GM18870 (cell line): ENCODE data around the gene GMPR2.

ENCODE experiments used
- ATAC-seq: cut with Tn5 transposase; IDR thresholded peaks from one replicate; pipeline ENCODE4 v1.9.1; 2021; ENCODE audit warnings: moderate library complexity; ENCODE audit not compliant: unreplicated experiment

The GMPR2 gene

GRCh38 chr14:24249230-24250021 is 16.7 kb downstream of the GMPR2 start:
- no peak for ATAC-seq

GRCh38 chr14:24250354-24250753 is 17.6 kb downstream of the GMPR2 start:
- ATAC-seq = no peak

- no peak for ATAC-seq
Observed at GRCh38 chr14:24251880-24252288, 19.2 kb downstream of the GMPR2 start.

- ATAC-seq = no peak
Observed at GRCh38 chr14:24252289-24253124, 19.8 kb downstream of the GMPR2 start.

- no peak for ATAC-seq
Observed at GRCh38 chr14:24253936-24254335, 21.2 kb downstream of the GMPR2 start.

GRCh38 chr14:24254630-24255392 is 22.1 kb downstream of the GMPR2 start:
- ATAC-seq = no peak

- ATAC-seq = no peak
Observed at GRCh38 chr14:24255438-24255837, 22.7 kb downstream of the GMPR2 start.

GRCh38 chr14:24255931-24256711 is 23.4 kb downstream of the GMPR2 start:
- ATAC-seq = no peak

GRCh38 chr14:24256960-24257359 is 24.2 kb downstream of the GMPR2 start:
- ATAC-seq = no peak

GRCh38 chr14:24258119-24258518 is 25.4 kb downstream of the GMPR2 start:
- no peak for ATAC-seq

- no peak for ATAC-seq
Observed at GRCh38 chr14:24258548-24259265, 26.0 kb downstream of the GMPR2 start.

- ATAC-seq = no peak
Observed at GRCh38 chr14:24259282-24260025, 26.7 kb downstream of the GMPR2 start.

GRCh38 chr14:24260026-24260779 is 27.5 kb downstream of the GMPR2 start:
- no peak for ATAC-seq

- no peak for ATAC-seq
Observed at GRCh38 chr14:24260780-24261157, 28.0 kb downstream of the GMPR2 start.

- ATAC-seq = no peak
Observed at GRCh38 chr14:24261256-24261968, 28.7 kb downstream of the GMPR2 start.

- ATAC-seq = no peak
Observed at GRCh38 chr14:24261969-24262327, 29.2 kb downstream of the GMPR2 start.

- ATAC-seq = no peak
Observed at GRCh38 chr14:24262821-24263733, 30.3 kb downstream of the GMPR2 start, which contains the start of gene TGM1. TGM1 (minus strand) TSS chr14:24263177; CDS start chr14:24262352, 825 bp downstream.
